HG03378 (cell line): Measurements from ENCODE around the gene TBRG4.

ENCODE experiments used
- ATAC-seq: cut with Tn5 transposase; IDR thresholded peaks from one replicate; pipeline ENCODE4 v1.9.1; 2021; ENCODE audit warnings: mild to moderate bottlenecking, moderate library complexity; ENCODE audit not compliant: unreplicated experiment

TBRG4 gene

GRCh38 chr7:45075871-45076796 lies 35.4 kb downstream of the TBRG4 start:
- no peak for ATAC-seq

GRCh38 chr7:45075355-45075644 lies 36.2 kb downstream of the TBRG4 start:
- no peak for ATAC-seq

GRCh38 chr7:45074528-45075354 lies 36.8 kb downstream of the TBRG4 start:
- no peak for ATAC-seq

GRCh38 chr7:45073786-45074527 lies 37.5 kb downstream of the TBRG4 start:
- no peak for ATAC-seq

- ATAC-seq: no peak
Measured at GRCh38 chr7:45073031-45073785, 38.3 kb downstream of the TBRG4 start.

GRCh38 chr7:45072131-45073030 lies 39.1 kb downstream of the TBRG4 start:
- no peak for ATAC-seq

DNA sequence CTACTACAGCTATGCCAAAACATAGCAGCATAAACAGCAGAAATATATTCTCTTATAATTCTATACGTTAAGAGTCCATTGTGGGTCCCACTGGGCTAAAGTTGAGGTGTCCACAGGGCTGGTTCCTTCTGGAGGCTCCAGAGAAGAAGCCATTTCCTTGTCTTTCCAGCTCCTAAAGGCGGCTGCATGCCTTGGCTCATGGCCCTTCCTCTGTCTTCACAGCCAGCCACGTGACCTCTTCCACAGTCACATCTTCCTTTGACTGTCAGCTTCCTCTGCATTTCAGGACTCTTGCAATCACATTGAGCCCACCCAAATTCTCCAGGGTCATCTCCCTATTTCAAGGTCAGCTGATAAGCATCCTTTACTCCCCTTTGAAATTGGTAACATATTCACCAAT lies 40.0 kb downstream of the TBRG4 start:
- ATAC-seq: no peak

GRCh38 chr7:45070254-45070642 lies 41.2 kb downstream of the TBRG4 start:
- no peak for ATAC-seq

DNA sequence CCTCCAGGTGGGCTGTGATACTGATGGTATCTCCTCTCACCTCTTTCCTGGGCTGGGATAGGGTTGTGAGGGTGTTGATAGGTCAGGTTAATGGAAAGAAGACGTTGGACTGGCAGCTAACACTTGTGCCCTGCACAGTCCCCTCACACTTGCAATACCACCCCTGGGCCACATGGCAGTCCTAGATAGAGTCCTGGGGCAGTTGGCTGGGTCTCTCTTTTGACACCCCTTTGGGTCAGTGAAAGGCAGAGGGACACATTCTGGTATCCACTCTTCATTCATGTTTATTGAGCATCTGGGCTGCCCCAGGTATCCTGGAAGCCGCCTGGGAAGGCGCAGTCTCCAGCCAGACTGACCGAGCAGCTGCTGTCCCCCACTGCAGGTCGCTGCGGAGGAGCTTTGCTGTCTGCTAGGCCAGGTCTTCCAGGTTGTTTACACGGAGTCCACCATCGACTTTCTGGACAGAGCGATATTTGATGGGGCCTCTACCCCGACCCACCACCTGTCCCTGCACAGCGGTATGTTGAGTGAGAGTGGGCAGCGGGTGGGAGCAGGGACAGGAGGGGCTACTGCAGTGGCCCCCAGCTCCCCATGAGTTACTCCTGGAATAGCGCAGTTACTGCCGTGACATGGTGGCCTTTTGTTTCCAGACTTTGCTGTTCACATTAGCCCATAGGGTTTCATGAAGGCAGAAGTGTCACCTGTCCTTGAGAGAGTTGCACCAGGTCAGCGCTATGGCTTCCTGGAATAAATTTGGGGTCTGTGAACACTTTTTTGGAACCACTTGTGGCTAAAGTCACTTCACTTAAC lies 41.8 kb downstream of the TBRG4 start:
- no peak for ATAC-seq

DNA sequence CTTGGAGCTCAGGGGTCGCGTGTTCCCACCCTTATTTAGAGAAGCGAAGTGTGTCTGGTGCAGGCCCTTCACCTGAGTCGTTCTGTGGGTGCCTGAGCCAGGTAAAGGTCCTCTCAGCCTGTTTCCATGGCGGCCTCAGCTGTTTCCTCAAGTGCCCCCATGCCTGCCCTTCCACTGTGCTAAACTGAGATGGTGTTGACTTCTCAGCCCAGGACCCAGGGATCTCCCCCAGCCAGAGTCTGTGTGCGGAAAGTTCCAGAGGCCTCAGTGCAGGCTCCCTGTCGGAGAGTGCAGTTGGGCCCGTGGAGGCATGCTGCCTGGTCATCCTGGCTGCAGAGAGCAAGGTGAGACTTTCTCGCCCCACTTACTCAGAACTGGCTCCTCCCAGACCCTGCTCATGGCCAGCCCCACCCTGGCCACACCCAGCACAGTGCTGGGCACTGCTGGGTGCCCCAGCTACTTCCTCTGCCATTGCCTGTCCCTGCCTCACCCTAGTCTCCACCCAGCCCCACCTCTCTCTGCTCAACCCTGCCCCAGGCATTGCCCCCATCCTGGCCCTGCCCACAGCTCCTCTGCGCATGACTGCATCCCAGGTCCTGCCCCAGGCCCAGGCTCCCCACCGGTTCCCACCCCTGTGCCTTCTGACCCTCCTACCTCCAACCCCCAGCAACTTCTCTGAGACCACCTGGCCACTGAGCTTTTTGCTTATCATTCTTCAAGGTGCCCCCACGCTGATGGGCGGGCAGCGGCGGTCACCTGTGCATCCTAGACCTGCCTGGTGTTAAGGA lies 43.1 kb downstream of the TBRG4 start:
- no peak for ATAC-seq

GRCh38 chr7:45067582-45067981 lies 43.9 kb downstream of the TBRG4 start:
- no peak for ATAC-seq

DNA sequence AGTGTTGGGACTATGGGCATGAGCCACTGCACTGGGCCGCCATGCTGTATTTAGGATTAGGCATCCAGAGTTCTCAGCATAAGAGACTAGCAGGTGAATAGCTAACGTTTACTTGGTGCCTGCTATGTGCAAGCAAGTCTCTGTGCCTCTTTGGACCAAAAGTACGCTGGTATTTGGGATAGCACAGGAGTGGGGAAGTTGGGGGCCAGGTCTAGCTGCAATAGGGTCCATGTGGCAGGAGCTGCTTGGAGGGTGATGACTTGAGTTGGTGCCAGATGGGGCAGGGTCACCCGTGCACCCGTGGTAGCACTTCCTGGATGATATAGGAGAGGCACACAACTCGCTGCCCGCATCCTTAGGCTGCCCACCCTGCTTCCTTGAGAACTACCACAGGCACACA lies 45.1 kb downstream of the TBRG4 start:
- ATAC-seq: no peak

DNA sequence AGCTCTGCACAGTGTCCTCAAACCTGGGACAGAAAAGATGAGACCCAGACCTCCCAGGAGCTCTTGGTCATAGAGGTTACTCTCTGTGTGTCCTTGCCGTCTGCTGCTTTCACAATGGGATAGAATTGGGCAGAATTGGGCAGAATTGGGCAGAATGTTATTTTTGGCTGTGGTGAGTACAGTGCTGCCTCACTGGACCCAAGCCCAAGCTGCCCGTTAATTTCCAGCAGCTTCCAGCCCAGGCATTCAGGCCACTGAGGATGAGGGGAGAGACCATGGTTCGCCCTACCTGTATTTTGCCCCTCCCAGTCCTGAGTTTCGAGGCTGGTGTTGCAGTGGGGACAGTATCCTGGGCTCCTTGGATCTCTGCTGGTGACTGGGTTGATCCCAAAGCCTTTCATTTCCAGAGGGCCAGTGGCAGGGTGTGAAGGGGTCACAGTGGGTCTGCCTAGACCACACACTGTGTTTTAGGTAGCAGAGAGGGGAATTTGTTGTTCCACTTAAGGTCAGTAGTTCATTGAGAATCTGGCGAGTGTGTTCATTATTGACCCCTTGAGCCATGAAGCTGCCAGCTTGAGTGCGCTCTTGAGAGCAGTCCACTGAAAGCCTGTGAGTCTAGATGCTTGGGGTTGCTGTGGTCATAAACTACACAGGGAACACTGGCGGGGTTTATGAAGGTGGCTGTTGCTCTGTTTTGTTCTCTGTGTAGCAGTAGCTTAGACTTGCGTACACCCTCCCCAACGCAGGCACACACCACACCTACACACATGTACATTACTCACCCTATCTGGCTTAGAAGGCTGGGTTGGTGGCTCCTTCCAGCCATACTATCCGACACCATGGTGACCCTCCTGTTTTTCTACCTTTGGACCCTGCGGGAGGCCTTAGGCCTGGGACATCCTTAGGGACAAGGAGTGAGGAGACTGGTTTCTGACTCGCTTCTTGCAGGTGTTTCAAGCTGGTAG lies 46.2 kb downstream of the TBRG4 start:
- no peak for ATAC-seq

GRCh38 chr7:45064047-45064725 lies 47.3 kb downstream of the TBRG4 start:
- no peak for ATAC-seq

- ATAC-seq: no peak
Measured at GRCh38 chr7:45061806-45062425, 49.6 kb downstream of the TBRG4 start.

- no peak for ATAC-seq
Measured at GRCh38 chr7:45061352-45061751, 50.1 kb downstream of the TBRG4 start.
